Parathyroid adenoma (tissue), 2 donors: ENCODE measurements around the gene CHID1.

Experiments used
- H2AFZ ChIP-seq: fragments of 300-600 bp; sonication (generic); one replicate; pipeline ENCODE4 v1.7.0; 2017; ENCODE audit warnings: antibody characterized with exemption, mild to moderate bottlenecking
- H3K27ac ChIP-seq: fragments of 300-600 bp; sonication (generic); one replicate; pipeline ENCODE4 v1.7.0; 2017
- H3K27me3 ChIP-seq: fragments of 300-600 bp; sonication (generic); one replicate; pipeline ENCODE4 v1.7.0; 2017; ENCODE audit warnings: low read length; ENCODE audit not compliant: control insufficient read depth, insufficient read depth
- H3K36me3 ChIP-seq: fragments of 300-600 bp; sonication (generic); one replicate; pipeline ENCODE4 v1.7.0; 2017; ENCODE audit warnings: low read length; ENCODE audit not compliant: control insufficient read depth, insufficient read depth
- H3K4me1 ChIP-seq: fragments of 300-600 bp; sonication (generic); one replicate; pipeline ENCODE4 v1.7.0; 2017; ENCODE audit warnings: control low read depth
- H3K4me2 ChIP-seq: fragments of 300-600 bp; sonication (generic); one replicate; pipeline ENCODE4 v1.7.0; 2017; ENCODE audit warnings: low read length
- H3K4me3 ChIP-seq: fragments of 300-600 bp; sonication (generic); one replicate; pipeline ENCODE4 v1.7.0; 2017; ENCODE audit warnings: low read depth, low read length
- H3K79me2 ChIP-seq: fragments of 300-600 bp; sonication (generic); one replicate; pipeline ENCODE4 v1.7.0; 2017; ENCODE audit warnings: control low read depth
- H3K9ac ChIP-seq: fragments of 300-600 bp; sonication (generic); one replicate; pipeline ENCODE4 v1.7.0; 2017; ENCODE audit warnings: mild to moderate bottlenecking
- H3K9me3 ChIP-seq: fragments of 300-600 bp; sonication (generic); one replicate; pipeline ENCODE4 v1.7.0; 2017; ENCODE audit warnings: low read length; ENCODE audit not compliant: control insufficient read depth
- CTCF ChIP-seq: fragments of 300-600 bp; sonication (generic); IDR thresholded peaks from one replicate; pipeline ENCODE4 v1.7.0; 2017; ENCODE audit warnings: antibody characterized with exemption, mild to moderate bottlenecking
- donor health status: primary hyperparathyroidism.

Gene CHID1

GRCh38 chr11:910589-911030, at the start of gene CHID1:
CHID1 (minus strand) TSS chr11:910810; CDS start chr11:904816, 5,994 bp downstream.
- H3K9me3 ChIP-seq, result no peaks in the 10 kb centered on the region
- H3K4me1 ChIP-seq, result no peaks in the 10 kb centered on the region
- H3K9ac ChIP-seq, result peak within 1 kb of the TSS; percentile 37
- no peak for TF ChIP-seq CTCF
- peak within 1 kb of the TSS; percentile 71 for H3K4me3 ChIP-seq
- no peaks in the 10 kb centered on the region for H3K27me3 ChIP-seq
- H3K79me2 ChIP-seq, result peaks cover 2% of the 10 kb centered on the region
- H3K27ac ChIP-seq, result peak within 1 kb of the TSS; percentile 53
- H3K4me2 ChIP-seq, result peak within 1 kb of the TSS; percentile 83
- no peaks in the 10 kb centered on the region for H3K36me3 ChIP-seq
- peak within 1 kb of the TSS; percentile 89 for H2AFZ ChIP-seq

GRCh38 chr11:959608-960007, 49.0 kb upstream of the CHID1 start:
- Histone ChIP-seq H3K4me1 (no peaks in the 10 kb centered on the region), H3K27me3 (no peaks in the 10 kb centered on the region), H3K4me3 (no peak overlapping the region), H3K4me2 (no peak overlapping the region), H3K36me3 (no peaks in the 10 kb centered on the region), H3K27ac (no peak overlapping the region), H2AFZ (no peak overlapping the region), H3K9me3 (no peaks in the 10 kb centered on the region), H3K9ac (no peak overlapping the region), H3K79me2 (peaks cover 3% of the 10 kb centered on the region)
- no peak for TF ChIP-seq CTCF

- Histone ChIP-seq H3K36me3 (no peaks in the 10 kb centered on the region), H3K9ac (no peak overlapping the region)
Measured at GRCh38 chr11:959027-959426, 48.4 kb upstream of the CHID1 start.

GRCh38 chr11:958101-958500, 47.5 kb upstream of the CHID1 start:
- no peak overlapping the region for H3K27ac ChIP-seq
- H3K4me3 ChIP-seq, result no peak overlapping the region
- no peaks in the 10 kb centered on the region for H3K27me3 ChIP-seq
- no peaks in the 10 kb centered on the region for H3K9me3 ChIP-seq
- H3K4me1 ChIP-seq, result no peaks in the 10 kb centered on the region
- no peak overlapping the region for H2AFZ ChIP-seq
- no peaks in the 10 kb centered on the region for H3K36me3 ChIP-seq
- no peak overlapping the region for H3K4me2 ChIP-seq
- no peak for TF ChIP-seq CTCF
- peaks cover 5% of the 10 kb centered on the region for H3K79me2 ChIP-seq
- no peak overlapping the region for H3K9ac ChIP-seq

More at GRCh38 chr11:959027-959426, 48.4 kb upstream of the CHID1 start:
- Histone ChIP-seq H3K9me3 (no peaks in the 10 kb centered on the region), H3K27ac (no peak overlapping the region), H3K27me3 (no peaks in the 10 kb centered on the region), H2AFZ (no peak overlapping the region), H3K4me3 (no peak overlapping the region), H3K4me1 (no peaks in the 10 kb centered on the region), H3K79me2 (peaks cover 3% of the 10 kb centered on the region), H3K4me2 (no peak overlapping the region)
- TF ChIP-seq CTCF, result no peak

- Histone ChIP-seq H3K27me3 (no peaks in the 10 kb centered on the region), H3K27ac (no peak overlapping the region), H3K79me2 (peaks cover 5% of the 10 kb centered on the region), H3K36me3 (no peaks in the 10 kb centered on the region), H3K9me3 (no peaks in the 10 kb centered on the region), H3K4me3 (no peak overlapping the region), H3K9ac (no peak overlapping the region), H3K4me1 (no peaks in the 10 kb centered on the region), H2AFZ (no peak overlapping the region), H3K4me2 (no peak overlapping the region)
- TF ChIP-seq CTCF, result no peak
Measured at GRCh38 chr11:957212-957920, 46.8 kb upstream of the CHID1 start.
